HepG2 (cell line): ENCODE results near the gene PIK3IP1. TPM values are rescaled to one million over a fixed set of nuclear protein-coding genes. Genes with fewer than 3 reads are reported as not detected.

Source experiments
- EP300 ChIP-seq, 3 experiments: sonication (generic) in 1 of 3; formaldehyde crosslinking in 1 of 3; IDR thresholded peaks; 2 replicates each; pipeline versions ENCODE4 v1.5.1 to v1.6.1; 2011 to 2020; ENCODE audit warnings: low read depth in 2 of 3, low read length in 2 of 3, borderline replicate concordance in 1 of 3, improper control_type of control experiment in 1 of 3, mild to moderate bottlenecking in 1 of 3, missing genetic modification reagents in 1 of 3, moderate library complexity in 1 of 3
- FIP1L1 ChIP-seq: fragments of 200-400 bp; formaldehyde crosslinking; IDR thresholded peaks from 2 replicates; pipeline ENCODE4 v1.6.1; 2018; ENCODE audit warnings: low read depth, mild to moderate bottlenecking, low read length, moderate library complexity, borderline replicate concordance; ENCODE audit not compliant: insufficient read depth
- FOXA1 ChIP-seq, 2 experiments: fragments of 450-650 bp in 1 of 2; sonication (generic) in 1 of 2; formaldehyde crosslinking in 1 of 2; IDR thresholded peaks; 2 replicates each; pipeline versions ENCODE4 v1.4.0 to v1.6.1; 2016 to 2020; ENCODE audit warnings: missing genetic modification reagents in 1 of 2
- JUN ChIP-seq: sonication (generic); formaldehyde crosslinking; IDR thresholded peaks from 2 replicates; pipeline ENCODE4 v1.4.0; 2020; ENCODE audit warnings: mild to moderate bottlenecking, missing genetic modification reagents
- KLF9 ChIP-seq: IDR thresholded peaks from 2 replicates; pipeline ENCODE4 v1.6.1; 2016; ENCODE audit warnings: low read depth
- MBD4 ChIP-seq: IDR thresholded peaks from 2 replicates; pipeline ENCODE4 v1.6.1; 2012; ENCODE audit warnings: low read length, inconsistent platforms, borderline replicate concordance
- MXI1 ChIP-seq: IDR thresholded peaks from 3 replicates; pipeline ENCODE4 v1.6.1; 2012; ENCODE audit warnings: low read depth, low read length, inconsistent platforms, borderline replicate concordance
- NR3C1 ChIP-seq: sonication (generic); formaldehyde crosslinking; IDR thresholded peaks from 2 replicates; pipeline ENCODE4 v1.4.0; 2020; ENCODE audit warnings: missing genetic modification reagents
- SMAD1 ChIP-seq: sonication (generic); formaldehyde crosslinking; IDR thresholded peaks from 2 replicates; pipeline ENCODE4 v1.4.0; 2020; ENCODE audit warnings: missing genetic modification reagents, low read depth, mild to moderate bottlenecking, borderline replicate concordance
- SMAD3 ChIP-seq: sonication (generic); formaldehyde crosslinking; IDR thresholded peaks from 2 replicates; pipeline ENCODE4 v1.4.0; 2020; ENCODE audit warnings: missing genetic modification reagents
- SP140L ChIP-seq: sonication (generic); formaldehyde crosslinking; IDR thresholded peaks from 2 replicates; pipeline ENCODE4 v1.4.0; 2020; ENCODE audit warnings: missing genetic modification reagents, borderline replicate concordance
- SP5 ChIP-seq: IDR thresholded peaks from 2 replicates; pipeline ENCODE4 v1.6.1; 2016; ENCODE audit warnings: low read depth, borderline replicate concordance
- TEAD3 ChIP-seq: optimal IDR thresholded peaks from 2 replicates; pipeline ENCODE3; 2016; ENCODE audit warnings: borderline replicate concordance
- TERF1 ChIP-seq: sonication (generic); formaldehyde crosslinking; IDR thresholded peaks from 2 replicates; pipeline ENCODE4 v1.8.0; 2022; ENCODE audit warnings: mild to moderate bottlenecking, missing genetic modification reagents, moderate library complexity
- TMF1 ChIP-seq: sonication (generic); formaldehyde crosslinking; IDR thresholded peaks from 2 replicates; pipeline ENCODE4 v1.8.1; 2022; ENCODE audit warnings: low read depth, missing genetic modification reagents
- ZBTB49 ChIP-seq: sonication (generic); formaldehyde crosslinking; IDR thresholded peaks from 2 replicates; pipeline ENCODE4 v1.4.0; 2020; ENCODE audit warnings: missing genetic modification reagents, borderline replicate concordance
- ZSCAN22 ChIP-seq: sonication (generic); formaldehyde crosslinking; IDR thresholded peaks from 2 replicates; pipeline ENCODE4 v1.4.0; 2020; ENCODE audit warnings: mild to moderate bottlenecking, missing genetic modification reagents
- polyA plus RNA-seq, 8 experiments: library from polyadenylated mRNA; depleted of rRNA in 3 of 8; stranded (reverse) in 7 of 8; unstranded in 1 of 8; fragments of >200 nt; fragmentation: Illumina TruSeq in 4 of 8; extraction: Trizol in 4 of 8; gene quantifications; 2 replicates each; pipeline versions ENCODE4 v1.2.1 to v1.2.3, GENCODE V29; 2011 to 2016; ENCODE audit warnings: low read depth in 4 of 8, missing spikeins in 1 of 8, mixed read lengths in 1 of 8; ENCODE audit not compliant: insufficient read depth in 1 of 8
- total RNA-seq, 5 experiments: library from RNA; depleted of rRNA; stranded (reverse); fragments of >200 nt; fragmentation: Illumina TruSeq; extraction: Trizol; gene quantifications; 2 replicates each; pipeline ENCODE4 v1.2.3, GENCODE V29; 2016; ENCODE audit warnings: low read depth in 1 of 5
- TF ChIP-seq, protein P1 (sequence below): sonication (generic); formaldehyde crosslinking; IDR thresholded peaks from 2 replicates; pipeline ENCODE4 v1.8.0; 2022; ENCODE audit warnings: mild to moderate bottlenecking, missing genetic modification reagents
- TF ChIP-seq, protein P2 (sequence below): sonication (generic); formaldehyde crosslinking; IDR thresholded peaks from 2 replicates; pipeline ENCODE4 v1.4.0; 2020; ENCODE audit warnings: mild to moderate bottlenecking, missing genetic modification reagents
- TF ChIP-seq, protein P3 (sequence below): sonication (generic); formaldehyde crosslinking; conservative IDR thresholded peaks from 2 replicates; pipeline ENCODE4 v1.8.0; 2022; ENCODE audit warnings: low read depth, missing genetic modification reagents

Gene PIK3IP1
- total and polyA plus RNA-seq, 2 of the 13 experiments (the other 11 are each of a cell fraction or from before 2014, with no cell fraction given) = 1.3 to 2.5 TPM

DNA sequence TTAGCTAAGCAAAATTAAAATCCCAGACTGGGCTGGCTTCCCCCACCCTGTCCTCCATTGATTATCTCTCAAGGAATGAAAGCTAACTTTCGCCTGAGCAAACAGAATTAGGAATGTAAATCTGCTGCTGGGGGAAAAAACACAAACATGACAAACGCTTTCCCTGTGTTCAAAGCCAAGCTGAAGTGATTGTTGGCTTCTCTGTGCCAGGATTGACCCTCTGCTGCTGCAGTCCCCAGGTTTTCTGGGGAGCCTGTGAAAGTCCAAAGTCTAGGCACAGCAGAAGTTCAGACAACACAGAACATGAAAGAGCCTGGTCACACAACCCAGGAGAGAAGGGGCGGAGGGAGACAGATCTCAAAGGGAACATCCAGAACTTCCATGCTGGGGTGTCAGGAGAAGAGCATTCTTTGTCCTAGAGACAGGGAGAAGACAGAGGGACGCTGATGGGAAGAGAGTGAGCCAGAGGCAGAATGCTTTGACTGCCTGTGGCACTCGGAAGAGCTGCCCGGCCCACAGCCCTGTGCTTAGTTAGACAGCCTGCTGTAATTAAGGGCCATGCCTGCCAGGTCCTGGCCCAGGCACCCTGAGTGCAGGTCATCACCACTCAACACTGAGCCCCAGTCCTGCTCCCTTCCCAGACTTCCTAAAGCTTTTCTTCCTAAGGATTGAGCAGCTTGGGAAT lies 47.0 kb upstream of the PIK3IP1 start (continued):
- TF ChIP-seq TERF1 (no peak), ZSCAN22 (CRISPR knock-in tag) (no peak), SMAD1 (CRISPR knock-in tag) (no peak), SMAD3 (CRISPR knock-in tag) (no peak), SP140L (CRISPR knock-in tag) (no peak), KLF9 (no peak), TMF1 (CRISPR knock-in tag) (no peak), NR3C1 (CRISPR knock-in tag) (no peak), JUN (CRISPR knock-in tag) (no peak), MXI1 (peak; percentile 64; the same call in 1 of the 3 replicates), FIP1L1 (no peak), MBD4 (no peak), TEAD3 (CRISPR knock-in tag) (peak; percentile 65), FOXA1 (IDR thresholded peaks at IDR 0.05) (no peak), FOXA1 (CRISPR knock-in tag; IDR thresholded peaks at IDR 0.05) (no peak; the same call in 1 of the 2 replicates), EP300 (IDR thresholded peaks at IDR 0.05; ENCODE audit: low read depth in 2 of 2, low read length in 2 of 2) (peak in 1 of 2 experiments; percentile 49; a peak in 1 of 4 replicates), EP300 (CRISPR knock-in tag; IDR thresholded peaks at IDR 0.05; ENCODE audit: borderline replicate concordance) (no peak), ZBTB49 (CRISPR knock-in tag) (no peak), SP5 (peak; percentile 60; the same call in 1 of the 2 replicates)
- TF ChIP-seq, protein P1, sequence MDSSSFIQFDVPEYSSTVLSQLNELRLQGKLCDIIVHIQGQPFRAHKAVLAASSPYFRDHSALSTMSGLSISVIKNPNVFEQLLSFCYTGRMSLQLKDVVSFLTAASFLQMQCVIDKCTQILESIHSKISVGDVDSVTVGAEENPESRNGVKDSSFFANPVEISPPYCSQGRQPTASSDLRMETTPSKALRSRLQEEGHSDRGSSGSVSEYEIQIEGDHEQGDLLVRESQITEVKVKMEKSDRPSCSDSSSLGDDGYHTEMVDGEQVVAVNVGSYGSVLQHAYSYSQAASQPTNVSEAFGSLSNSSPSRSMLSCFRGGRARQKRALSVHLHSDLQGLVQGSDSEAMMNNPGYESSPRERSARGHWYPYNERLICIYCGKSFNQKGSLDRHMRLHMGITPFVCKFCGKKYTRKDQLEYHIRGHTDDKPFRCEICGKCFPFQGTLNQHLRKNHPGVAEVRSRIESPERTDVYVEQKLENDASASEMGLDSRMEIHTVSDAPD (CRISPR knock-in tag) = no peak
- TF ChIP-seq, protein P2, sequence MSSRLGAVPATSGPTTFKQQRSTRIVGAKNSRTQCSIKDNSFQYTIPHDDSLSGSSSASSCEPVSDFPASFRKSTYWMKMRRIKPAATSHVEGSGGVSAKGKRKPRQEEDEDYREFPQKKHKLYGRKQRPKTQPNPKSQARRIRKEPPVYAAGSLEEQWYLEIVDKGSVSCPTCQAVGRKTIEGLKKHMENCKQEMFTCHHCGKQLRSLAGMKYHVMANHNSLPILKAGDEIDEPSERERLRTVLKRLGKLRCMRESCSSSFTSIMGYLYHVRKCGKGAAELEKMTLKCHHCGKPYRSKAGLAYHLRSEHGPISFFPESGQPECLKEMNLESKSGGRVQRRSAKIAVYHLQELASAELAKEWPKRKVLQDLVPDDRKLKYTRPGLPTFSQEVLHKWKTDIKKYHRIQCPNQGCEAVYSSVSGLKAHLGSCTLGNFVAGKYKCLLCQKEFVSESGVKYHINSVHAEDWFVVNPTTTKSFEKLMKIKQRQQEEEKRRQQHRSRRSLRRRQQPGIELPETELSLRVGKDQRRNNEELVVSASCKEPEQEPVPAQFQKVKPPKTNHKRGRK (CRISPR knock-in tag) = no peak
- TF ChIP-seq, protein P3, sequence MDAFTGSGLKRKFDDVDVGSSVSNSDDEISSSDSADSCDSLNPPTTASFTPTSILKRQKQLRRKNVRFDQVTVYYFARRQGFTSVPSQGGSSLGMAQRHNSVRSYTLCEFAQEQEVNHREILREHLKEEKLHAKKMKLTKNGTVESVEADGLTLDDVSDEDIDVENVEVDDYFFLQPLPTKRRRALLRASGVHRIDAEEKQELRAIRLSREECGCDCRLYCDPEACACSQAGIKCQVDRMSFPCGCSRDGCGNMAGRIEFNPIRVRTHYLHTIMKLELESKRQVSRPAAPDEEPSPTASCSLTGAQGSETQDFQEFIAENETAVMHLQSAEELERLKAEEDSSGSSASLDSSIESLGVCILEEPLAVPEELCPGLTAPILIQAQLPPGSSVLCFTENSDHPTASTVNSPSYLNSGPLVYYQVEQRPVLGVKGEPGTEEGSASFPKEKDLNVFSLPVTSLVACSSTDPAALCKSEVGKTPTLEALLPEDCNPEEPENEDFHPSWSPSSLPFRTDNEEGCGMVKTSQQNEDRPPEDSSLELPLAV (CRISPR knock-in tag) = no peak
